ENCODE results near the gene LRRFIP2.
"Not testable (repeated sequence)": the region's sequence is repeated elsewhere in the genome, so short reads cannot be mapped to it uniquely, and the experiment has no call there.

- not testable (repeated sequence) for TF ChIP-seq CTCF (IDR thresholded peaks at IDR 0.05); ZFX (IDR thresholded peaks at IDR 0.05; ENCODE audit: borderline replicate concordance)
Observed at GRCh38 chr3:37208008-37208407, 33.6 kb upstream of the LRRFIP2 start.

All from 22Rv1 (cell line).